COLO668 (cell line): ENCODE results near the gene CAMK2D.

Source experiments
- DNase-seq: peaks from one replicate; lab custom pipeline; 2025; ENCODE audit not compliant: unreplicated experiment; lab: John Stamatoyannopoulos, UW

The CAMK2D gene

GRCh38 chr4:113482325-113482724 lies 279.2 kb downstream of the CAMK2D start:
- DNase-seq, result no peak

DNA sequence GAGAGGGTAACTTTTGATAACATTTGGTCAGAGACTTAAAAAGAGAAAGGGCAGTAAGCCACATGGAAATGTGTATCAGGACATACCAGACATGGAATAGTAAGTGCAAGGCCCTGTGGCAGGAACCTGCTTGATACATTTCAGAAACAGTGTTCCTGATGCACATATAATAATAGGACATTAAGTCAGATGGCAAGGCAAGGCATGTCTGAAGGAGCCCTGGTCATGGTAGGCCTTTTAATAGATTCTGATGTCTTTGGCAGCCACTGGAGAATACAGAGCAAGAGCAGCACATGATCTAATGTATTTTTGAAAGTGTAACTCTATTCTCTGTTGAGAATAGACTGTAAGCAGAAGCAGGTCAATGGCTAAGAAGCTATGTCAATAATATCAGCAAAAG lies 279.7 kb downstream of the CAMK2D start:
- no peak for DNase-seq

DNA sequence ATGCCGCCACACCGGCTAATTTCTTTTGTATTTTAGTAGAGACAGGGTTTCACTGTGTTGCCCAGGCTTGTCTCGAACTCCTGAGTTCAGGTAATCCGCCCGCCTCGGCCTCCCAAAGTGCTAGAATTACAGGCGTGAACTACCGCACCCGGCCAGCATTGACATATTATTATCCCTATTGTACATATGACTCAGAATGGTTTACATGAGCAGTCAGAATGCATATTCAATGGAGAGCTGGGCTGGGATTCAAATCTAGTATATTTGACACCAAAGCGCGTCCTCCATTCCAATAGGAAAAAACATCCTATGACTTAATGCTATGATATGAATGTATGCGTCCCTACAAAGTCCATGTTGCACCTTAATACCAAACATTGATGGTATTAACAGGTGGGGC lies 281.4 kb downstream of the CAMK2D start:
- no peak for DNase-seq

DNA sequence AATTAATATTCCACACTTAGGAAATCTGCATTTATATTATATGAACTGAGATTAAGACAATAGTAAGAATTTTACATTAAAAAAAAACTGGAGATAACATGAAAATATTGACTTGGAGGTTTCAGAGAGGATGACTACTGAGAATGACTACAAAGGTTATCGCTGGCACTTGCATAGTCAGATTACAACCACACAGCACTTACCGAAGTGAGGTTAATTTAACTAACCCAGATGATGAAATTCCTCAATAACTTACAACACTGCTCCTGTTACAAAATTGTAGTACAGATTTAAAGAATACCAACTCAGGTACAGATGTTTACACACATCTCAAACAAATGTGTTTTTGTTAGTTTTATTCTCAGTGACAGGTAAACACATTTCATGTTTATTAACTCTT lies 283.5 kb downstream of the CAMK2D start:
- no peak for DNase-seq

DNA sequence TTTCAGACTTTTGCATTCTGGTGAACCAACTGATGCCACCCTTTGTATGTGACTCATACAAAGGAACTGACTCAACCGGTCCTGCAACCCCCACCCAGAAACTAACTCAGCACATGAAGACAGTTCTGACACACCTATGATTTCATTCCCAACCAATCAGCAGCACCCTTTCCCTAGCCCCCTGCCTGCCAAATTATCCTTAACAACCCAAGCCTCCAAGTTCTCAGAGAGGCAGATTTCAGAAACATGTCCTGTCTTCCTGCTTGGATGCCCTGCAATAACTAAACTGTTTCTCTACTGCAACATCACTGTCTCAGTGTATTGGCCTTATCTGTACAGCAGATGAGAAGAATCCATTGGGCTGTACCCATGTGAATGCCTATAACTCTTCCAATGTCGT lies 284.7 kb downstream of the CAMK2D start:
- no peak for DNase-seq

- DNase-seq, result no peak
Measured at GRCh38 chr4:113474017-113474416, 287.5 kb downstream of the CAMK2D start.

DNA sequence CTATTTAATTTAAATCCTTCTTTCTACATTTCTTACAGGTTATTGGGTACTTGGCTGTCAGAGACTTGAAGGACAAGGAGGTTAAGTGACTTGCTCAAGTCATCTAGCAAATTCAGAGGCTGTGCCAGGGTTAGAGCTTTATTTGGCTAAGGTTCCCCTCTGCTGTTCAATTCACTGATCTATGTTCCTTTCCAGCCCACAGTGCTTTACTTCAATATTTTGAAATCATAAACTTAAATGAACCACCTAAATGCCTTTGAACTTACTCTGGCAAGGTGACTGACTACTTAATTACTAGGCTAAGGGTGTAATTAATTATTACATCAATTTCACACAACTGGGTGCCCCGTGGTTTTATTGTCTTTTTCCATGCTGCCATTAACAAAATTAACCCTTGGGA lies 288.7 kb downstream of the CAMK2D start:
- DNase-seq, result no peak

- DNase-seq, result no peak
Measured at GRCh38 chr4:113471146-113471860, 290.2 kb downstream of the CAMK2D start.

GRCh38 chr4:113469926-113470325 lies 291.6 kb downstream of the CAMK2D start:
- DNase-seq, result no peak

DNA sequence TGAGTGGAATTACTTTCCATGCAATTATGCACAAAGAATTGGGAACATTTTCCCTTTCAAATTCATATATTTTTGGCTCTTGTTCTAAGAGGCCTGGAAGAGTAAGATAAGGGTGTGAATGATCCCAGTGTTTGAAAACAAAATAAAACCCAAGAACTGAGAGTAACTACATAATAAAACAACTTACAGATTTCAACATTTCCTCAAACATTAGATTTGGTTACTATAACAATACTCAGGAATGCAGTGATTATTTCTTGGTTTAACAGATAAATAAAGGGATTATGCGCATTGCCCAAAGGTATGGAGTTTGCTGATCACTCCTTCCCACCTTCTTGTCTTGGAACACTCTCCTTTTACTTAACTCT lies 292.5 kb downstream of the CAMK2D start:
- DNase-seq, result no peak

GRCh38 chr4:113468165-113469022 lies 293.1 kb downstream of the CAMK2D start:
- no peak for DNase-seq

GRCh38 chr4:113467581-113467980 lies 294.0 kb downstream of the CAMK2D start:
- DNase-seq, result no peak

DNA sequence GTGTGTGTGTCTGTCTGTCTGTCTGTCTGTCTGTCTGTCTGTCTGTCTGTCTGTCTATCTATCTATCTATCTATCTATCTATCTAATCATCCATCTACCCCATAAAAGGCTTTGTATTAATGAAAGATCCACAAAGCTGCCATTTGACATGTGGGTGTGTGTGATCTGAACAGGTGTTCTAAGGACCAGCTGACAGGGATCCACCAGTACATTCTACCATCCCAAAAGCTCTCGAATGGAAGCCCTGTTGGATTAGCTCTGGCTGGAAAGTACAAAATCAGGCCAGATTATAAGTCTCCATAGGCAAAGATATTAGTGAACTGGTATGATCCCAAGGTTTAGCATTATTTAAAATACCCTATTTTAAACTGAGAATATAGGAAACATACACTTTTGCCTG lies 299.3 kb downstream of the CAMK2D start:
- no peak for DNase-seq

DNA sequence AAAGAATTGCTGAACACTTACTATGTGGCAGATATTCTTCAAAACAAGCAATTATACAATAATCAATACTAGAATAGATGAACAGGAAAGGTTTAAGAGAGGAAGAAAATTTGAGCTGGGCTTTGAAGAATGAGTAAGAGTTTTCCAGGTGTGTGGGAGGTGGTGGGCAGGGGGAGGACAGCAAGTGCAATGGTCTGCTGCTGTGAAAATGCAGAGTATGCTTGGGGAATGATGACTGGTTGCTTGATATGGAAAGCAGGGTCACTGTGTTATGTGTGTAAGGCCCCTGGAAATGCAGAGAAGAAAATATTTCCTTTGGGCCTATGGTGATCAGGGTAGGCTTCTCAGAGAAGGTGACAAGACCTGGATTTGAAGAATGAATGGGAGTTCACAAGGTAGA lies 300.3 kb downstream of the CAMK2D start:
- no peak for DNase-seq

- no peak for DNase-seq
Measured at GRCh38 chr4:113457886-113458285, 303.7 kb downstream of the CAMK2D start.

- no peak for DNase-seq
Measured at GRCh38 chr4:113457121-113457520, 304.4 kb downstream of the CAMK2D start.

GRCh38 chr4:113455061-113455460 lies 306.5 kb downstream of the CAMK2D start:
- no peak for DNase-seq

GRCh38 chr4:113452868-113453620 lies 308.5 kb downstream of the CAMK2D start:
- DNase-seq, result no peak

GRCh38 chr4:113452152-113452551 lies 309.4 kb downstream of the CAMK2D start:
- no peak for DNase-seq

DNA sequence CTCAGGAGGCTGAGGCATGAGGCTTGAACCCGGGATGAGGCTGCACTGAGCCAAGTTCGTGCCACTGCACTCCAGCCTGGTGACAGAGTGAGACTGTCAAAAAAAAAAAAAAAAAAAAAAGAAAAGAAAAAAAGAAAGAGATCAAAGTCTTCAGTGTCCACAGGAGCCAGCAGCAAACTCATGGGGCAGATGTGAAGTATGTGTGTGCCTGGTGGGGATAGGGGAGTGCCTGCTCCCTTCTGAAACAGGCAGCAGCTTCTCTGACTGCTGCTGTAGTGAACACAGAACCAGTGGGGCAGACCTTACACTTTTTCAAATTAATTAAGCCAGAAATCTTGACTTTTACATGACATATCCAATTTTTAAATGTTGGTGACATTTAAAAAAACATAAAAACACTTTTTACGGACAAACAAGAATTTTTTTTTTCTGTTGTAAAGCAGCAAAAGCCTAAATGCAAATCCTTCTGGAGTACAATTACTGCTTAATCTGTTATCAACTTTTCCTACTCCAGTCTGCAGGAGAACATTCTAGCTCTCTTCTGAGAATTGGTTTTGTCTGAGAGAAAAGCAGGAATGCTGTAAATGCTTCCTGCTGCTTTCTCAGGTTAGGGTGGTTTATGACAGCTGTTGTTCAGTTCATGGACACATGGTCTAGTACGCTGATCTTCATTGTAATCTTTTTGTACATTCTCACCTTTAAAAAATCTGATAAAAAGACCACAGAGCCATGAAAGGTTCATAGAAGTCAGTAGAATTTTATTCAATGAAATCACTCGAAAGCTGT lies 311.1 kb downstream of the CAMK2D start:
- no peak for DNase-seq

DNA sequence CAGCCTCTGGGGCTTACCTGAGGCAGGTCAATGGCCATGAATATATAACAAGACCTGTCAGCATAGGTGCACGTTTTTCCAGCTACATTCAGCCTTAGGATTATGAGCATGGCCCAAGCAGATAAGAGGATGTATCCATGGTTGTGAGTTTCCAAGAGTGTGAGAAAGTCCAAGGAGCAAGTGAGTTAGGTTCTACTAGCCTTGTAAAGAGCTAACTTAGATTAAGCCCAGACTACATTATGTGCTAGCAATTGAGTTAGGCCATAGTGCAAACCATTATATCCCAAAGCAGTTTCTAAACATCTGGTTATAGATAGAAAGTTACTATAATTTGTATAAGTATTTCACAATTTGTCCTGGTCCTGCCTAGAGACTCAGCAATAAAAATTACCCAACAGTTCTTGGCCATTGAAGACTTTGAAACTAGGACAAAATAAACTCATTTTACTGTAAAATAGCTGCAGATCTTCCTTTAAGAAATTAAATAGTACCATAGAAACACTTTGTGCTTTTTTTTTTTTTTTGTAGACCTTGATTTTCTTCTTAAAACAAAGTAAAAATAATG lies 312.0 kb downstream of the CAMK2D start:
- DNase-seq, result no peak
